Upper lobe of left lung (tissue), 6 donors: ENCODE data around the gene NXPE1. TPM values are rescaled to one million over a fixed set of nuclear protein-coding genes. Genes with fewer than 3 reads are reported as not detected.

Source experiments
- ATAC-seq, 2 donors: fragments of 200-7000 bp; cut with Tn5 transposase; one replicate each; pipeline ENCODE4 v1.9.1; 2022; ENCODE audit warnings: mild to moderate bottlenecking in 2 of 2, moderate library complexity in 2 of 2; ENCODE audit not compliant: low FRiP score in 2 of 2
- DNase-seq, 2 donors: peaks; one replicate each; pipeline ENCODE4 v3.0.0-alpha.2; 2019 to 2020
- H3K27ac ChIP-seq, 4 donors: fragments of 200-600 bp; sonication (generic); one replicate each; pipeline ENCODE4 v1.5.1; 2016 to 2019
- H3K27me3 ChIP-seq, 4 donors: fragments of 200-600 bp; sonication (generic); one replicate each; pipeline ENCODE4 v1.5.1; 2017 to 2019
- H3K36me3 ChIP-seq, 4 donors: fragments of 200-600 bp; sonication (generic); one replicate each; pipeline ENCODE4 v1.5.1; 2016 to 2019
- H3K4me1 ChIP-seq, 4 donors: fragments of 200-600 bp; sonication (generic); one replicate each; pipeline ENCODE4 v1.5.1; 2018 to 2019
- H3K4me3 ChIP-seq, 4 donors: fragments of 200-600 bp; sonication (generic); one replicate each; pipeline ENCODE4 v1.5.1; 2017 to 2019; ENCODE audit warnings: mild to moderate bottlenecking in 2 of 4, moderate library complexity in 1 of 4
- H3K9me3 ChIP-seq, 4 donors: fragments of 200-600 bp; sonication (generic); one replicate each; pipeline ENCODE4 v1.5.1; 2018 to 2019
- EP300 ChIP-seq, 4 donors: sonication (generic); formaldehyde crosslinking; IDR thresholded peaks; one replicate each; pipeline ENCODE4 v1.5.1; 2017; ENCODE audit warnings: antibody characterized with exemption in 4 of 4, control low read depth in 2 of 4
- POLR2A ChIP-seq, 4 donors: fragments of 450-650 bp; IDR thresholded peaks; one replicate each; pipeline ENCODE4 v1.5.1; 2016 to 2017; ENCODE audit warnings: antibody characterized with exemption in 4 of 4, mild to moderate bottlenecking in 2 of 4
- POLR2AphosphoS5 ChIP-seq, 2 donors: sonication (generic); formaldehyde crosslinking; IDR thresholded peaks; one replicate each; pipeline ENCODE4 v1.5.1; 2017; ENCODE audit warnings: antibody characterized with exemption in 2 of 2
- WGBS, 2 donors: methylation state at CpG; one replicate each; pipeline ENCODE4 v1.1.5; 2017 to 2018; 5-methylcytosine and 5-hydroxymethylcytosine counted together
- small RNA-seq, 4 donors: library from RNA; depleted of rRNA; stranded (forward); fragments of <200 nt; gene quantifications; one replicate each; pipeline ENCODE3, GENCODE V24; 2016
- total RNA-seq, 6 donors: library from RNA; depleted of rRNA in 4 of 6; stranded (reverse); fragments of >200 nt in 4 of 6; gene quantifications; one replicate each; pipeline versions ENCODE4 v1.1.0 to v1.2.1, GENCODE V29; 2016 to 2021
- TF ChIP-seq, protein P1 (sequence below), 6 experiments: fragments of 450-650 bp in 4 of 6; fragments of 200-600 bp in 2 of 6; sonication (generic) in 2 of 6; IDR thresholded peaks; one replicate each; pipeline ENCODE4 v1.5.1; 2016 to 2019; ENCODE audit warnings: antibody characterized with exemption in 6 of 6
- donor health status: DM: no; HTN: no; CAD: no; lungs with moderate emphysema.
- donor health status: DM: no; HTN: yes; CAD: no; lungs with severe emphysema.

The NXPE1 gene
- total RNA-seq, 6 donors from 2014 or later: not detected

DNA sequence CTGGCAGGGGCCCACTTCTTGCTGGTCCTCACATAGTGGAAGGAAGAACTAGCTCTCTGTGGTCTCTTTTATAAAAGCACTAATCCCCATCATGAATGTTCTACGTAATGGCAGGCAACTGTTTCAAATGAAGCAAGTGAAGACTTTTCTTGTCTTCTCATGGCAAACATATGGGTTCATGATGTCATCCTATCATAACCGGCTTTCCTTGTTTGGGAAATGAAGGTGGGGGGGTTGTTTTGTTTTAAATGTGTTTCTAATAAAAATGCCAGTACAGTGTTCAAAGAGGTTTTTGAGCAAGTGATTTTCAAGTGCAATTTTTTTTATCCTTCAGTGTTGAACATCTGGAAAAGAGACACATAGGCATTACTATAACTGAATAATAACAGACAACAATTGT, 87.0 kb downstream of the NXPE1 start:
- Histone ChIP-seq H3K4me3 (no peak overlapping the region), H3K4me1 (no peaks in the 10 kb centered on the region), H3K9me3 (no peaks in the 10 kb centered on the region), H3K27ac (no peak overlapping the region), H3K27me3 (no peaks in the 10 kb centered on the region), H3K36me3 (no peaks in the 10 kb centered on the region)
- no peak for TF ChIP-seq POLR2A (IDR thresholded peaks at IDR 0.05)
- TF ChIP-seq, protein P1, sequence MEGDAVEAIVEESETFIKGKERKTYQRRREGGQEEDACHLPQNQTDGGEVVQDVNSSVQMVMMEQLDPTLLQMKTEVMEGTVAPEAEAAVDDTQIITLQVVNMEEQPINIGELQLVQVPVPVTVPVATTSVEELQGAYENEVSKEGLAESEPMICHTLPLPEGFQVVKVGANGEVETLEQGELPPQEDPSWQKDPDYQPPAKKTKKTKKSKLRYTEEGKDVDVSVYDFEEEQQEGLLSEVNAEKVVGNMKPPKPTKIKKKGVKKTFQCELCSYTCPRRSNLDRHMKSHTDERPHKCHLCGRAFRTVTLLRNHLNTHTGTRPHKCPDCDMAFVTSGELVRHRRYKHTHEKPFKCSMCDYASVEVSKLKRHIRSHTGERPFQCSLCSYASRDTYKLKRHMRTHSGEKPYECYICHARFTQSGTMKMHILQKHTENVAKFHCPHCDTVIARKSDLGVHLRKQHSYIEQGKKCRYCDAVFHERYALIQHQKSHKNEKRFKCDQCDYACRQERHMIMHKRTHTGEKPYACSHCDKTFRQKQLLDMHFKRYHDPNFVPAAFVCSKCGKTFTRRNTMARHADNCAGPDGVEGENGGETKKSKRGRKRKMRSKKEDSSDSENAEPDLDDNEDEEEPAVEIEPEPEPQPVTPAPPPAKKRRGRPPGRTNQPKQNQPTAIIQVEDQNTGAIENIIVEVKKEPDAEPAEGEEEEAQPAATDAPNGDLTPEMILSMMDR (IDR thresholded peaks at IDR 0.05): no peak
- TF ChIP-seq POLR2AphosphoS5 (IDR thresholded peaks at IDR 0.05): no peak
- no peak for TF ChIP-seq EP300 (IDR thresholded peaks at IDR 0.05)
- 97 to 98% methylated on average over 2 of the region's 2 CpGs for WGBS, 2 donors
- ATAC-seq: no peak
- no peak for DNase-seq

Small RNA genes within 50 kb of the gene (small RNA-seq; reads per million reads assigned to genes)
- gene RF01210: 0 reads per million in 4 donors

Other genes starting within 250 kb of the NXPE1 start
- 10 to 100 TPM in 2 of 6 donors, 1 to 10 TPM in 4; 6.2 to 16.8 (median 8.3) TPM for gene C11orf71, start 159.4 kb downstream of the NXPE1 start, total RNA-seq
- gene RBM7, start 159.2 kb downstream of the NXPE1 start, total RNA-seq: 10 to 100 TPM in 4 of 6 donors, 1 to 10 TPM in 2; 2.2 to 35.2 (median 21.4) TPM
- 100 to 1,000 TPM in 3 of 6 donors, 10 to 100 TPM in 3; 41.8 to 150 (median 99.4) TPM for gene REXO2, start 120.4 kb downstream of the NXPE1 start, total RNA-seq
- gene NXPE4, start 35.9 kb upstream of the NXPE1 start, total RNA-seq: under 1 TPM in 1 of 6 donors, not detected in 5; 0.13 TPM
- gene NXPE2, start 118.6 kb upstream of the NXPE1 start, total RNA-seq: under 1 TPM in 1 of 6 donors, not detected in 5; 0.30 TPM